IMR-90 (cell line): ENCODE measurements around the gene CREBBP. TPM values are rescaled to one million over a fixed set of nuclear protein-coding genes. Genes with fewer than 3 reads are reported as not detected.

Experiments used
- ATAC-seq: fragments of 200-7000 bp; cut with Tn5 transposase; 2 replicates; pipeline ENCODE4 v1.9.1; 2020; ENCODE audit warnings: low read depth, mild to moderate bottlenecking, moderate library complexity
- BruUV-seq: library from RNA; stranded (reverse); fragments of 400-500 nt; replicated peaks from 2 replicates; lab custom pipeline; 2021; lab: Mats Ljungman, UMichigan
- CTCF ChIA-PET: fragments of 300-600 bp; formaldehyde crosslinking; extraction: SDS; loops from one replicate; lab custom pipeline; 2021; ENCODE audit warnings: antibody characterized with exemption; lab: Yijun Ruan, JAX
- POLR2A ChIA-PET: fragments of 300-600 bp; sonication (Branson Sonifier 250); formaldehyde crosslinking; loops from one replicate; lab custom pipeline; 2022; ENCODE audit warnings: antibody characterized with exemption; ENCODE audit not compliant: unreplicated experiment; lab: Charles Lee
- DNase-seq: peaks from one replicate; pipeline ENCODE4 v3.0.0; 2013
- H2AFZ ChIP-seq: replicated peaks from 2 replicates; pipeline ENCODE3; 2013; ENCODE audit warnings: low read length, mild to moderate bottlenecking; ENCODE audit not compliant: poor library complexity
- H2AK5ac ChIP-seq: 2 replicates; pipeline ENCODE4 v1.6.1; 2013; ENCODE audit warnings: low read depth, low read length, inconsistent platforms
- H2AK9ac ChIP-seq: replicated peaks from 2 replicates; pipeline ENCODE3; 2013; ENCODE audit warnings: mild to moderate bottlenecking, low read depth, low read length, moderate library complexity; ENCODE audit not compliant: poor library complexity
- H2BK120ac ChIP-seq: 2 replicates; pipeline ENCODE4 v1.6.1; 2013; ENCODE audit warnings: low read depth, low read length, inconsistent platforms
- H2BK15ac ChIP-seq: 3 replicates; pipeline ENCODE4 v1.6.1; 2013; ENCODE audit warnings: low read depth, low read length, inconsistent platforms
- H2BK20ac ChIP-seq: 2 replicates; pipeline ENCODE4 v1.6.1; 2013; ENCODE audit warnings: low read depth, mild to moderate bottlenecking, inconsistent platforms, low read length, moderate library complexity
- H2BK5ac ChIP-seq: 2 replicates; pipeline ENCODE4 v1.6.1; 2013; ENCODE audit warnings: mild to moderate bottlenecking, low read depth, low read length, inconsistent platforms; ENCODE audit not compliant: poor library complexity, severe bottlenecking
- H3K14ac ChIP-seq: replicated peaks from 2 replicates; pipeline ENCODE4 v1.6.1; 2013; ENCODE audit warnings: low read depth, low read length, inconsistent platforms
- H3K18ac ChIP-seq: 2 replicates; pipeline ENCODE4 v1.6.1; 2013; ENCODE audit warnings: low read depth, low read length, control low read depth
- H3K23ac ChIP-seq: 2 replicates; pipeline ENCODE4 v1.6.1; 2013; ENCODE audit warnings: low read depth, low read length, inconsistent platforms
- H3K27ac ChIP-seq: 2 replicates; pipeline ENCODE4 v1.5.1; 2013; ENCODE audit warnings: mild to moderate bottlenecking, control low read depth, low read length; ENCODE audit not compliant: insufficient read depth
- H3K27me3 ChIP-seq: 2 replicates; pipeline ENCODE4 v1.6.1; 2013; ENCODE audit warnings: low read length; ENCODE audit not compliant: control insufficient read depth, insufficient read depth
- H3K36me3 ChIP-seq: 2 replicates; pipeline ENCODE4 v1.6.1; 2013; ENCODE audit warnings: low read length, mixed read lengths; ENCODE audit not compliant: control insufficient read depth, insufficient read depth
- H3K4ac ChIP-seq: 2 replicates; pipeline ENCODE4 v1.6.1; 2013; ENCODE audit warnings: low read depth, low read length, inconsistent platforms
- H3K4me1 ChIP-seq: 2 replicates; pipeline ENCODE4 v1.6.1; 2013; ENCODE audit warnings: low read length, mixed read lengths; ENCODE audit not compliant: control insufficient read depth, insufficient read depth
- H3K4me2 ChIP-seq: 2 replicates; pipeline ENCODE4 v1.6.1; 2013; ENCODE audit warnings: low read depth, mild to moderate bottlenecking, control low read depth, low read length, moderate library complexity
- H3K4me3 ChIP-seq: 2 replicates; pipeline ENCODE4 v1.5.1; 2013; ENCODE audit warnings: low read depth, mild to moderate bottlenecking, control low read depth, low read length, moderate library complexity; ENCODE audit not compliant: insufficient read depth
- H3K56ac ChIP-seq: 2 replicates; pipeline ENCODE4 v1.6.1; 2013; ENCODE audit warnings: low read length, inconsistent platforms; ENCODE audit not compliant: insufficient read depth; ENCODE audit errors: extremely low read depth
- H3K79me1 ChIP-seq, 2 experiments: 2 replicates each; pipeline ENCODE4 v1.6.1; 2013; ENCODE audit warnings: low read length in 2 of 2, inconsistent platforms in 1 of 2, low read depth in 1 of 2
- H3K9ac ChIP-seq: 2 replicates; pipeline ENCODE4 v1.6.1; 2013; ENCODE audit warnings: low read depth, low read length, control low read depth
- H3K9me1 ChIP-seq: 2 replicates; pipeline ENCODE4 v1.6.1; 2013; ENCODE audit warnings: low read length, inconsistent platforms; ENCODE audit not compliant: insufficient read depth
- H3K9me3 ChIP-seq: 2 replicates; pipeline ENCODE4 v1.6.1; 2013; ENCODE audit warnings: low read length; ENCODE audit not compliant: control insufficient read depth, insufficient read depth
- H4K20me1 ChIP-seq: 2 replicates; pipeline ENCODE4 v1.6.1; 2013; ENCODE audit warnings: low read length, inconsistent platforms; ENCODE audit not compliant: insufficient read depth
- H4K5ac ChIP-seq: 2 replicates; pipeline ENCODE4 v1.6.1; 2013; ENCODE audit warnings: mild to moderate bottlenecking, low read depth, low read length, control low read depth
- H4K8ac ChIP-seq, 2 experiments: 2 replicates each; pipeline ENCODE4 v1.6.1; 2013; ENCODE audit warnings: low read depth in 2 of 2, low read length in 2 of 2, control low read depth in 1 of 2, inconsistent platforms in 1 of 2
- H4K91ac ChIP-seq: 2 replicates; pipeline ENCODE4 v1.6.1; 2013; ENCODE audit warnings: low read depth, low read length, inconsistent platforms; ENCODE audit not compliant: insufficient read depth
- NFE2L2 ChIP-seq: fragments of 150-350 bp; IDR thresholded peaks from 2 replicates; pipeline ENCODE4 v1.6.1; 2016; ENCODE audit warnings: low read depth, mild to moderate bottlenecking, low read length
- WGBS, 2 experiments: methylation state at CpG; one replicate each; pipeline versions ENCODE4 v1.1.5 to v1.1.7; 2013; ENCODE audit warnings: missing lambda C conversion rate in 2 of 2; ENCODE audit not compliant: insufficient read length in 1 of 2; ENCODE audit errors: extremely low coverage in 2 of 2; 5-methylcytosine and 5-hydroxymethylcytosine counted together
- dilution Hi-C: fragments of 300-500 bp; cut with HindIII; formaldehyde crosslinking; loops from one replicate; pipeline ENCODE4 v1.14.3; 2018; ENCODE audit warnings: low sequenced_read_pairs; ENCODE audit not compliant: unreplicated experiment
- in situ Hi-C: fragments of 300-500 bp; cut with MboI; formaldehyde crosslinking; loops from 3 replicates; pipeline ENCODE4 v1.14.3; 2019; ENCODE audit warnings: low sequenced_read_pairs, inconsistent platforms, mixed read lengths
- intact Hi-C: fragments of 100-400 bp; cut with micrococcal nuclease; formaldehyde crosslinking; loops from 2 replicates; pipeline ENCODE4 v1.10.0; 2022
- polyA plus RNA-seq, 3 experiments: library from polyadenylated mRNA; depleted of rRNA; stranded (reverse); fragments of >200 nt; gene quantifications; 2 replicates each; pipeline ENCODE4 v1.2.3, GENCODE V29; 2012; ENCODE audit warnings: low replicate concordance in 1 of 3
- total RNA-seq: library from RNA; depleted of rRNA; stranded (reverse); fragments of >200 nt; gene quantifications from 2 replicates; pipeline ENCODE4 v1.2.3, GENCODE V29; 2012

CREBBP gene
- total and polyA plus RNA-seq, 2 of the 4 experiments (the other 2 are of a cell fraction) = 7.3 to 12.5 TPM

DNA sequence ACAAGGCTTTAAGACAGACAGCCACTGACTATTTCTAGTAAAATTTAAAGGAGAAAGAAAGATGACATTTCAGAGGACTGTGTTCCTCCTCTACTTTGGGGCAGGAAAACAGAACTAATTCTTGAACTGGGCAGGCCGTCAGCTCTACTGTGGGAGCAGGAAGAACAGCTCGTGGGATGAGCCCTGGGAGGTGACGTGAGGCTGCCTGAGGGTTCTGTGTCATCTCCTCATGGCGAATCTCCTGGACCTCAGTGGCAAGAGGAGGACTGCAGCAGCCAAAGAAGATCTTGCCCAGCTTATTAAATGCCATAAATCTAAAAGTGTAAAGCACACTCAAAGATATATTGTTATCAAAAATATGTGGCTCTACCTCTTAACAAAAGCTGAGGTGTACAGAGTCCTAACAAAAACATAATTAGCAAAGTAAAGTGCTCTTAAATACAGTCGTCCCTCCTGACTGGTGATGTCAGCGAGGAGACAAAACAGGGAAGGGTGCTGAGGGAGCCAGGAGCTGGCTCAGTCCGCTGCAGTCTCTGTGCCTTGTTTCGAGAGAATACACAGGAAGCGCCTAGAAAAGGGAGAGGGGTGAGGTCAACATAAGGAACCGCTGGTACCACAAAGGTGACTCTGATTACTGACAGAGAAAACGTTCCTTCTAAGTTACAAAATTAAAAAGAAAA lies 58.0 kb downstream of the CREBBP start:
- Histone ChIP-seq H3K4me3 (no peak overlapping the region), H4K20me1 (peaks cover 99% of the 10 kb centered on the region), H4K8ac (no peak overlapping the region), H3K4ac (no peak overlapping the region), H2BK15ac (no peak overlapping the region), H3K4me2 (no peak overlapping the region), H3K9me3 (no peaks in the 10 kb centered on the region), H3K18ac (no peak overlapping the region), H3K27me3 (no peaks in the 10 kb centered on the region), H2BK120ac (no peak overlapping the region), H2AFZ (no peak overlapping the region), H3K9me1 (peaks cover 56% of the 10 kb centered on the region), H2AK9ac (no peak overlapping the region), H3K14ac (no peak overlapping the region), H3K4me1 (peaks cover 39% of the 10 kb centered on the region), H2BK20ac (no peak overlapping the region), H3K27ac (no peak overlapping the region), H2AK5ac (no peak overlapping the region), H3K23ac (no peak overlapping the region), H4K91ac (no peak overlapping the region), H3K79me1 (peaks cover 56 to 93% of the 10 kb centered on the region in 2 experiments), H2BK5ac (no peak overlapping the region), H4K5ac (no peak overlapping the region), H3K9ac (no peak overlapping the region), H3K56ac (no peak overlapping the region), H3K36me3 (peaks cover 1% of the 10 kb centered on the region; the same call in 1 of the 2 replicates)
- dilution Hi-C loops (no loop called here), intact Hi-C loops (no loop called here), in situ Hi-C loops (no loop called here)
- 30% methylated on average over 2 of the region's 11 CpGs; no CpG with 5 or more reads in 1 of the 2 experiments for WGBS, 2 experiments
- DNase-seq (peak; percentile 20), ATAC-seq (no peak)
- ChIA-PET POLR2A (no interaction called here), CTCF (no interaction called here)
- BruUV-seq = no TSS peak
- TF ChIP-seq NFE2L2 = no peak
